K562 (cell line): ENCODE data around the gene SLC22A12. TPM values are rescaled to one million over a fixed set of nuclear protein-coding genes. Genes with fewer than 3 reads are reported as not detected.

Experiments used
- ATAC-seq: fragments of 200-7000 bp; cut with Tn5 transposase; 3 replicates; pipeline ENCODE4 v1.9.1; 2020; ENCODE audit warnings: moderate library complexity
- BruUV-seq: library from RNA; stranded (reverse); fragments of 400-500 nt; replicated peaks from 2 replicates; lab custom pipeline; 2021; lab: Mats Ljungman, UMichigan
- CTCF ChIA-PET: fragments of 300-600 bp; formaldehyde crosslinking; extraction: SDS; loops from one replicate; lab custom pipeline; 2021; ENCODE audit warnings: low intra/inter-chr PET ratio; lab: Yijun Ruan, JAX
- POLR2A ChIA-PET: fragments of 300-600, 350-650 bp; sonication (Branson Sonifier 250); formaldehyde crosslinking; extraction: SDS; loops from one replicate; lab custom pipeline; 2021; ENCODE audit warnings: antibody characterized with exemption, inconsistent platforms; lab: Yijun Ruan, JAX
- DNase-seq, 4 experiments: peaks; one replicate each; pipeline versions ENCODE4 v3.0.0 to v3.0.0-alpha.2; 2011 to 2018; ENCODE audit warnings: low spot score in 3 of 4, mixed read lengths in 3 of 4; ENCODE audit errors: extremely low read depth in 1 of 4
- FAIRE-seq: peaks from 2 replicates; lab custom pipeline; 2011; peaks lifted over from hg19 to GRCh38; lab: Jason Lieb, UNC
- H2AFZ ChIP-seq: 2 replicates; pipeline ENCODE4 v1.6.0; 2011; ENCODE audit warnings: low read depth, low read length, control low read depth, inconsistent platforms
- H3K27ac ChIP-seq: fragments of 200-600 bp; 3 replicates; pipeline ENCODE4 v1.8.0; 2011; ENCODE audit warnings: low read depth, mild to moderate bottlenecking, control low read depth, inconsistent platforms, low read length, moderate library complexity, mixed read lengths; ENCODE audit errors: extremely low read depth
- H3K27me3 ChIP-seq, 2 experiments: fragments of 300-600 bp in 1 of 2; 2 replicates in 1 of 2; 3 replicates in 1 of 2; pipeline versions ENCODE4 v1.6.0 to v1.8.0; 2011; ENCODE audit warnings: inconsistent platforms in 2 of 2, low read length in 2 of 2, mild to moderate bottlenecking in 1 of 2, mixed read lengths in 1 of 2, moderate library complexity in 1 of 2; ENCODE audit not compliant: control insufficient read depth in 2 of 2, insufficient read depth in 2 of 2
- H3K36me3 ChIP-seq: fragments of 300-600 bp; 3 replicates; pipeline ENCODE4 v1.8.0; 2011; ENCODE audit warnings: mild to moderate bottlenecking, low read length, inconsistent platforms; ENCODE audit not compliant: control insufficient read depth, insufficient read depth
- H3K4me1 ChIP-seq, 2 experiments: fragments of 200-600 bp in 1 of 2; replicated peaks in 1 of 2; 2 replicates in 1 of 2; 3 replicates in 1 of 2; pipeline versions ENCODE4 v1.5.1 to v1.8.0; 2011; ENCODE audit warnings: inconsistent platforms in 2 of 2, low read length in 2 of 2, mild to moderate bottlenecking in 1 of 2, mixed read lengths in 1 of 2, moderate library complexity in 1 of 2; ENCODE audit not compliant: control insufficient read depth in 2 of 2, insufficient read depth in 2 of 2
- H3K4me2 ChIP-seq: 2 replicates; pipeline ENCODE4 v1.6.1; 2011; ENCODE audit warnings: low read length, control low read depth, inconsistent platforms, mixed read lengths; ENCODE audit not compliant: insufficient read depth
- H3K4me3 ChIP-seq: fragments of 200-600 bp; sonication (generic), shearing (Covaris generic); 2 replicates; pipeline ENCODE4 v1.5.1; 2016; ENCODE audit warnings: control low read depth, inconsistent platforms
- H3K79me2 ChIP-seq: fragments of 200-600 bp; 3 replicates; pipeline ENCODE4 v1.8.0; 2011; ENCODE audit warnings: low read length, inconsistent platforms; ENCODE audit not compliant: control insufficient read depth, insufficient read depth
- H3K9ac ChIP-seq, 2 experiments: 2 replicates each; pipeline versions ENCODE4 v1.6.0 to v1.6.1; 2011; ENCODE audit warnings: low read depth in 2 of 2, low read length in 2 of 2, control low read depth in 1 of 2, inconsistent platforms in 1 of 2, mild to moderate bottlenecking in 1 of 2, mixed read lengths in 1 of 2; ENCODE audit not compliant: insufficient read depth in 1 of 2
- H3K9me1 ChIP-seq: one replicate; pipeline ENCODE4 v1.6.0; 2011; ENCODE audit warnings: inconsistent platforms, mild to moderate bottlenecking, low read length, moderate library complexity; ENCODE audit not compliant: control insufficient read depth, insufficient read depth
- H3K9me3 ChIP-seq: replicated peaks from 2 replicates; pipeline ENCODE4 v1.5.1; 2011; ENCODE audit warnings: low read depth, low read length, inconsistent platforms; ENCODE audit not compliant: control insufficient read depth, insufficient read depth
- H4K20me1 ChIP-seq: replicated peaks from 2 replicates; pipeline ENCODE4 v1.6.1; 2011; ENCODE audit warnings: low read length, inconsistent platforms, mixed read lengths; ENCODE audit not compliant: control insufficient read depth, insufficient read depth
- ATF1 ChIP-seq, 2 experiments: fragments of 450-650 bp in 1 of 2; IDR thresholded peaks; 2 replicates each; pipeline ENCODE4 v1.6.1; 2016; ENCODE audit warnings: missing compliant biosample characterization in 1 of 2, missing genetic modification characterization in 1 of 2
- EHMT2 ChIP-seq: fragments of 450-650 bp; IDR thresholded peaks from 2 replicates; pipeline ENCODE4 v1.6.1; 2018; ENCODE audit warnings: antibody characterized with exemption
- HDAC8 ChIP-seq: fragments of 450-650 bp; IDR thresholded peaks from 2 replicates; pipeline ENCODE4 v1.6.1; 2016; ENCODE audit warnings: mild to moderate bottlenecking, missing genetic modification characterization, moderate library complexity, missing compliant biosample characterization
- KAT2B ChIP-seq: IDR thresholded peaks from one replicate; pipeline ENCODE4 v1.6.1; 2012; ENCODE audit warnings: low read depth, mild to moderate bottlenecking, control low read depth, inconsistent platforms, low read length, moderate library complexity
- KLF6 ChIP-seq: fragments of 250-450 bp; sonication (Bioruptor Pico); IDR thresholded peaks from 2 replicates; pipeline ENCODE4 v1.4.0; 2020; ENCODE audit warnings: mild to moderate bottlenecking, moderate library complexity, borderline replicate concordance
- PCBP1 ChIP-seq: fragments of 200-400 bp; formaldehyde crosslinking; IDR thresholded peaks from 2 replicates; pipeline ENCODE4 v1.6.1; 2018; ENCODE audit warnings: mild to moderate bottlenecking, low read depth, low read length; ENCODE audit not compliant: poor library complexity, severe bottlenecking
- PTRF ChIP-seq: fragments of 450-650 bp; IDR thresholded peaks from 2 replicates; pipeline ENCODE4 v1.6.1; 2016; ENCODE audit warnings: mild to moderate bottlenecking, missing genetic modification characterization, missing compliant biosample characterization
- RBM25 ChIP-seq: fragments of 200-400 bp; formaldehyde crosslinking; IDR thresholded peaks from 2 replicates; pipeline ENCODE4 v1.6.1; 2018; ENCODE audit warnings: low read length, low read depth, moderate library complexity; ENCODE audit not compliant: severe bottlenecking
- RNF2 ChIP-seq: sonication (generic); IDR thresholded peaks from 2 replicates; pipeline ENCODE4 v1.6.1; 2016
- ZNF217 ChIP-seq: sonication (generic); formaldehyde crosslinking; IDR thresholded peaks from 2 replicates; pipeline ENCODE4 v1.8.0; 2022; ENCODE audit warnings: mild to moderate bottlenecking, missing genetic modification reagents
- ZNF224 ChIP-seq: sonication (generic); formaldehyde crosslinking; IDR thresholded peaks from 2 replicates; pipeline ENCODE4 v1.8.0; 2022; ENCODE audit warnings: mild to moderate bottlenecking, missing genetic modification reagents
- ZNF436 ChIP-seq: fragments of 250-450, 450-650 bp; sonication (Bioruptor Pico); formaldehyde crosslinking; IDR thresholded peaks from 2 replicates; pipeline ENCODE4 v1.7.0; 2020; ENCODE audit warnings: mild to moderate bottlenecking
- ZNF57 ChIP-seq: fragments of 450-650 bp; formaldehyde crosslinking; IDR thresholded peaks from 2 replicates; pipeline ENCODE4 v1.4.0; 2020; ENCODE audit warnings: mild to moderate bottlenecking, moderate library complexity
- ZNF764 ChIP-seq: fragments of 250-450 bp; sonication (Bioruptor Pico); IDR thresholded peaks from 2 replicates; pipeline ENCODE4 v1.4.0; 2020; ENCODE audit warnings: low read depth, mild to moderate bottlenecking, moderate library complexity
- WGBS: fragments of 100-300 bp; shearing (Covaris generic); methylation state at CpG from one replicate; pipeline ENCODE4 v1.1.6; 2016; ENCODE audit warnings: low coverage, mixed read lengths; ENCODE audit not compliant: insufficient coverage; ENCODE audit errors: missing lambda C conversion rate; 5-methylcytosine and 5-hydroxymethylcytosine counted together
- in situ Hi-C: fragments of 300-500 bp; cut with MboI; formaldehyde crosslinking; loops from 4 replicates; pipeline ENCODE4 v1.15.0; 2018; ENCODE audit warnings: inconsistent platforms, mixed read lengths
- intact Hi-C: fragments of 100-400 bp; cut with micrococcal nuclease; formaldehyde crosslinking; loops from 2 replicates; pipeline ENCODE4 v1.14.2; 2022
- polyA plus RNA-seq, 8 experiments: library from polyadenylated mRNA; depleted of rRNA in 4 of 8; stranded (reverse) in 5 of 8; unstranded in 3 of 8; fragments of >200 nt; fragmentation: Nextera tagmentation in 2 of 8; fragmentation: Illumina TruSeq in 1 of 8; extraction: Ambion mirVana in 2 of 8; extraction: Trizol in 1 of 8; gene quantifications; 2 replicates each; pipeline versions ENCODE4 v1.2.1 to v1.2.3, GENCODE V29; 2011 to 2014; ENCODE audit warnings: inconsistent platforms in 1 of 8, missing spikeins in 1 of 8
- total RNA-seq, 7 experiments: library from RNA; depleted of rRNA in 6 of 7; stranded (reverse); fragments of >200 nt in 6 of 7; fragmentation: Illumina TruSeq in 2 of 7; extraction: Trizol in 2 of 7; gene quantifications; 2 replicates each; pipeline versions ENCODE4 v1.2.1 to v1.2.3, GENCODE V29; 2011 to 2021; ENCODE audit warnings: low replicate concordance in 1 of 7
- TF ChIP-seq, protein P1 (sequence below): sonication (generic); formaldehyde crosslinking; IDR thresholded peaks from 2 replicates; pipeline ENCODE4 v1.5.0; 2020; ENCODE audit warnings: missing genetic modification reagents

The SLC22A12 gene
- total and polyA plus RNA-seq, 9 of the 15 experiments (the other 6 are each of a cell fraction or from before 2014, with no cell fraction given): not detected

DNA sequence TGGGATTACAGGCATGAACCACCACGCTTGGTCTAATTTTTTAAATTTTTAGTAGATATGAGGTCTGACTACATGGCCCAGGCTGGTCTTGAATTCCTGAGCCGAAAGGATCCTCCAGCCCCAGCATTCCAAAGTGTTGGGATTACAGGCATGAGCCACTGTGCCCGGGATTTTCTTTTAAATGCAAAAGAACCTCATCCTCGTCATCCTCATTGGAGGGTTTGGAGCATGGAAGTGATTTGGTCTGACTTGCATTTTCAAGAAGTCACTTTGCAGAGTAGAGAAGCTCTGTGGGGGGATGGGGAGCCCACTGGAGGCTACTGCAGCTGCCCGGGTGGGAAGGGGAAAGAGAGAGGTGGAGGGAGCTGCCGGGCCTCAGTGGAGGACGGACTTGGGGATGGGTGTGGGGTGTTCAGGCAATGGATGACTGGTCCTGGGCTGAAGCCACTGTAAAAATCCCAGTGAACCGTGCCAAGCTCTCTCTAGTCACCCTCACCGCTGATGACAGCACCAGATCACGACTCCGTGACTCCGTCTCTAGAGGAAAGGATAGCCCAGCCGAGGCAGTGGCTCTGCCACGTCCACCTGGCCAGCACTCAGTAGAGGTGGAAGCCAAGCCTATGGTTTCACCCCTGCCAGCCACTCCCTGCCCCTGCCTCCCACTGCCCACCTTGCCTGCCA is 32.8 kb upstream of the SLC22A12 start (continued):
- TF ChIP-seq RBM25 (no peak), KAT2B (no peak), HDAC8 (tag) (no peak), PCBP1 (no peak), KLF6 (CRISPR knock-in tag) (no peak), EHMT2 (no peak), ZNF217 (no peak), ZNF764 (CRISPR knock-in tag) (no peak)
- TF ChIP-seq, protein P1, sequence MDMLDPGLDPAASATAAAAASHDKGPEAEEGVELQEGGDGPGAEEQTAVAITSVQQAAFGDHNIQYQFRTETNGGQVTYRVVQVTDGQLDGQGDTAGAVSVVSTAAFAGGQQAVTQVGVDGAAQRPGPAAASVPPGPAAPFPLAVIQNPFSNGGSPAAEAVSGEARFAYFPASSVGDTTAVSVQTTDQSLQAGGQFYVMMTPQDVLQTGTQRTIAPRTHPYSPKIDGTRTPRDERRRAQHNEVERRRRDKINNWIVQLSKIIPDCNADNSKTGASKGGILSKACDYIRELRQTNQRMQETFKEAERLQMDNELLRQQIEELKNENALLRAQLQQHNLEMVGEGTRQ: no peak

DNA sequence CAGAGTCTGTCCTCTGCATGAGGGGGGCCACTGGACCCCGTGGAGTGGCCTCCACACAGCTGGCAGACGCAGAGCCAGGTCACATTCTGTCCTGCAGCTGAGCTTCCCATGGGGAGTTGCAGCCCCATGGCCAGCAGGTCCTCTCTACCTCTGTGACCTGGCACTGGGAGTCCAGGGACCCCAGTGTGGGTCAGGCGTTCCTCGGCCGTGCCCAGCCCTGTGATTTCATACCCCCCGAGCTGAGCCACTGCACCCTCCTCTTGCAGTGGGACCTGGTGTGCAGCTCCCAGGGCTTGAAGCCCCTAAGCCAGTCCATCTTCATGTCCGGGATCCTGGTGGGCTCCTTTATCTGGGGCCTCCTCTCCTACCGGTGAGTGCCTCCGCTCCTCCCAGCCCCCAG is 32.2 kb upstream of the SLC22A12 start:
- H3K9ac ChIP-seq: no peak overlapping the region
- WGBS: 13% methylated on average over 9 of the region's 9 CpGs
- no peak for DNase-seq
- no peak overlapping the region for H3K4me3 ChIP-seq
- H3K27me3 ChIP-seq: peaks cover 14 to 42% of the 10 kb centered on the region in 2 experiments; a peak in 4 of 5 replicates
- no peaks in the 10 kb centered on the region for H3K9me1 ChIP-seq
- no peak for FAIRE-seq
- TF ChIP-seq RNF2 (no peak), ATF1 (CRISPR knock-in tag; IDR thresholded peaks at IDR 0.05) (no peak), ATF1 (tag; IDR thresholded peaks at IDR 0.05) (no peak), ZNF57 (CRISPR knock-in tag) (no peak), ZNF436 (CRISPR knock-in tag) (no peak), PTRF (no peak), ZNF224 (no peak), EHMT2 (no peak)
- no peaks in the 10 kb centered on the region for H3K36me3 ChIP-seq
- no TSS peak for BruUV-seq
- H3K9me3 ChIP-seq: no peaks in the 10 kb centered on the region
- ChIA-PET CTCF (no interaction called here), POLR2A (interaction anchor here (0.7 kb wide), 2 partner anchors 8 to 119 kb away, joined by 3 to 4 read pairs; no protein-coding TSS in a partner anchor)
- intact Hi-C loops: no loop called here
- ATAC-seq: no peak
- no peaks in the 10 kb centered on the region for H3K79me2 ChIP-seq
- no peak overlapping the region for H3K27ac ChIP-seq
- in situ Hi-C loops: no loop called here
- H4K20me1 ChIP-seq: 0 out of 2 replicates have a peak, but pooled peaks cover 5% of the 10 kb centered on the region
- H3K4me1 ChIP-seq: peaks cover 9 to 30% of the 10 kb centered on the region in 2 experiments; a peak in 4 of 5 replicates
- H2AFZ ChIP-seq: no peak overlapping the region
- H3K4me2 ChIP-seq: no peak overlapping the region
